Thymus (tissue), 14 donors: ENCODE results near the gene SMIM12. TPM values are rescaled to one million over a fixed set of nuclear protein-coding genes. Genes with fewer than 3 reads are reported as not detected.
A peak's percentile ranks its signal among the peaks of the same experiment; 100 is the strongest.

Source experiments
- DNase-seq, 9 donors: peaks; one replicate each; pipeline ENCODE4 v3.0.0-alpha.2; 2013; ENCODE audit warnings: low spot score in 9 of 9, low read depth in 6 of 9, missing footprints in 1 of 9
- H3K27ac ChIP-seq, 2 donors: one replicate each; pipeline ENCODE4 v1.5.1; 2013; ENCODE audit warnings: control low read depth in 1 of 2, low read depth in 1 of 2, low read length in 1 of 2, mild to moderate bottlenecking in 1 of 2, moderate library complexity in 1 of 2
- H3K27me3 ChIP-seq, 2 donors: one replicate each; pipeline ENCODE4 v1.5.1; 2013; ENCODE audit warnings: low read length in 1 of 2; ENCODE audit not compliant: control insufficient read depth in 2 of 2, insufficient read depth in 1 of 2
- H3K36me3 ChIP-seq, 2 donors: one replicate each; pipeline ENCODE4 v1.5.1; 2013; ENCODE audit warnings: low read length in 1 of 2, mild to moderate bottlenecking in 1 of 2, moderate library complexity in 1 of 2; ENCODE audit not compliant: control insufficient read depth in 2 of 2, insufficient read depth in 2 of 2
- H3K4me1 ChIP-seq, 2 donors: one replicate each; pipeline ENCODE4 v1.5.1; 2013; ENCODE audit warnings: low read length in 2 of 2; ENCODE audit not compliant: control insufficient read depth in 2 of 2, insufficient read depth in 2 of 2
- H3K4me3 ChIP-seq, 2 donors: one replicate each; pipeline ENCODE4 v1.5.1; 2013; ENCODE audit warnings: low read length in 2 of 2, control low read depth in 1 of 2, mild to moderate bottlenecking in 1 of 2
- H3K9me3 ChIP-seq, 2 donors: one replicate each; pipeline ENCODE4 v1.5.1; 2013; ENCODE audit warnings: low read length in 1 of 2, mild to moderate bottlenecking in 1 of 2; ENCODE audit not compliant: control insufficient read depth in 2 of 2, insufficient read depth in 1 of 2
- WGBS: extraction: QIAGEN DNeasy Blood & Tissue Kit; methylation state at CpG from one replicate; pipeline ENCODE4 v1.1.7; 2013; 5-methylcytosine and 5-hydroxymethylcytosine counted together
- long read RNA-seq, 10 donors: transcript quantifications; one replicate each; lab custom pipeline, GENCODE V29; 2026
- polyA plus RNA-seq: library from polyadenylated mRNA; stranded (reverse); fragments of 200-250 nt; gene quantifications from one replicate; pipeline ENCODE4 v1.2.3, GENCODE V29; 2013
- total RNA-seq: library from RNA; stranded (reverse); fragments of 120-200 nt; gene quantifications from one replicate; pipeline ENCODE4 v1.2.4, GENCODE V29; 2013
- donor health status: healthy.

SMIM12 gene
- total RNA-seq (25.7 TPM), polyA plus RNA-seq (31.9 TPM)
- long read RNA-seq, donor 1, partial matches to known transcripts: 0 of 2 reads
- long read RNA-seq, donor 1, other reads (novel, unspliced or antisense): 0 of 2 reads
- long read RNA-seq, donor 2, transcript SMIM12-206 (2 exons, 3,454 nt): major isoform, 37 of 41 reads
- long read RNA-seq, donor 2, partial matches to known transcripts: 0 of 41 reads
- long read RNA-seq, donor 2, other reads (novel, unspliced or antisense): 0 of 41 reads
- long read RNA-seq, donor 3, transcript SMIM12-206 (2 exons, 3,454 nt): major isoform, 32 of 100 reads
- long read RNA-seq, donor 3, partial matches to known transcripts: 65 of 100 reads
- long read RNA-seq, donor 3, other reads (novel, unspliced or antisense): 0 of 100 reads
- long read RNA-seq, donor 4, transcript SMIM12-206 (2 exons, 3,454 nt): major isoform, 9 of 9 reads
- long read RNA-seq, donor 4, partial matches to known transcripts: 0 of 9 reads
- long read RNA-seq, donor 4, other reads (novel, unspliced or antisense): 0 of 9 reads
- long read RNA-seq, donor 5, transcript SMIM12-206 (2 exons, 3,454 nt): major isoform, 35 of 35 reads
- long read RNA-seq, donor 5, partial matches to known transcripts: 0 of 35 reads
- long read RNA-seq, donor 5, other reads (novel, unspliced or antisense): 0 of 35 reads
- long read RNA-seq, donor 6, transcript SMIM12-206 (2 exons, 3,454 nt): major isoform, 31 of 32 reads
- long read RNA-seq, donor 6, partial matches to known transcripts: 0 of 32 reads
- long read RNA-seq, donor 6, other reads (novel, unspliced or antisense): 0 of 32 reads
- long read RNA-seq, donor 7, transcript SMIM12-206 (2 exons, 3,454 nt): major isoform, 26 of 26 reads
- long read RNA-seq, donor 7, partial matches to known transcripts: 0 of 26 reads
- long read RNA-seq, donor 7, other reads (novel, unspliced or antisense): 0 of 26 reads
- long read RNA-seq, donor 8, transcript SMIM12-206 (2 exons, 3,454 nt): major isoform, 8 of 11 reads
- long read RNA-seq, donor 8, partial matches to known transcripts: 0 of 11 reads
- long read RNA-seq, donor 8, other reads (novel, unspliced or antisense): 0 of 11 reads
- long read RNA-seq, donor 9, transcript SMIM12-206 (2 exons, 3,454 nt): major isoform, 16 of 17 reads
- long read RNA-seq, donor 9, partial matches to known transcripts: 0 of 17 reads
- long read RNA-seq, donor 9, other reads (novel, unspliced or antisense): 0 of 17 reads
- long read RNA-seq, donor 10, transcript SMIM12-206 (2 exons, 3,454 nt): major isoform, 26 of 28 reads
- long read RNA-seq, donor 10, partial matches to known transcripts: 0 of 28 reads
- long read RNA-seq, donor 10, other reads (novel, unspliced or antisense): 0 of 28 reads

GRCh38 chr1:34859446-34860200 is at the start of gene SMIM12:
TSS of gene SMIM12 (minus strand) at chr1:34859749. CDS start at chr1:34855977, 3,772 bp downstream.
- peak within 1 kb of the TSS; percentile 58 to 82 for H3K27ac ChIP-seq
- peaks cover 12 to 16% of the 10 kb centered on the region in 2 donors for H3K36me3 ChIP-seq
- H3K4me1 ChIP-seq: peaks cover 22 to 23% of the 10 kb centered on the region in 2 donors
- H3K4me3 ChIP-seq: peak within 1 kb of the TSS; percentile 66 to 90
- WGBS: 2% methylated on average over 47 of the region's 47 CpGs
- peak; percentile 65 to 90 (median 75) for DNase-seq
- H3K27me3 ChIP-seq: peaks cover 2 to 9% of the 10 kb centered on the region in 2 donors
- no peaks in the 10 kb centered on the region for H3K9me3 ChIP-seq

GRCh38 chr1:34908369-34908768 is 48.8 kb upstream of the SMIM12 start:
- no peaks in the 10 kb centered on the region for H3K4me1 ChIP-seq
- H3K9me3 ChIP-seq: no peaks in the 10 kb centered on the region
- H3K36me3 ChIP-seq: no peaks in the 10 kb centered on the region
- peaks cover 2 to 7% of the 10 kb centered on the region in 2 donors for H3K27me3 ChIP-seq
- 73% methylated on average over 3 of the region's 3 CpGs for WGBS
- H3K27ac ChIP-seq: no peak overlapping the region
- H3K4me3 ChIP-seq: no peak overlapping the region
- no peak for DNase-seq

- no peak overlapping the region for H3K4me3 ChIP-seq
- no peaks in the 10 kb centered on the region for H3K4me1 ChIP-seq
- WGBS: 71% methylated on average over 5 of the region's 5 CpGs
- no peak overlapping the region for H3K27ac ChIP-seq
- no peaks in the 10 kb centered on the region for H3K36me3 ChIP-seq
- DNase-seq: peak in 2 of 9 donors; percentile 39 to 43
- H3K9me3 ChIP-seq: no peaks in the 10 kb centered on the region
- peaks cover 2 to 5% of the 10 kb centered on the region in 2 donors for H3K27me3 ChIP-seq
Measured at GRCh38 chr1:34907487-34908090, 48.0 kb upstream of the SMIM12 start.

GRCh38 chr1:34906756-34907155 is 47.2 kb upstream of the SMIM12 start:
- Histone ChIP-seq H3K4me1 (no peaks in the 10 kb centered on the region), H3K4me3 (no peak overlapping the region), H3K27ac (no peak overlapping the region), H3K27me3 (peaks cover 2 to 8% of the 10 kb centered on the region in 2 donors), H3K9me3 (no peaks in the 10 kb centered on the region), H3K36me3 (no peaks in the 10 kb centered on the region)
- no peak for DNase-seq
- 71% methylated on average over 4 of the region's 4 CpGs for WGBS

GRCh38 chr1:34906222-34906621 is 46.7 kb upstream of the SMIM12 start:
- WGBS: 90% methylated on average over 1 of the region's 1 CpG
- H3K4me1 ChIP-seq: no peaks in the 10 kb centered on the region
- H3K27ac ChIP-seq: no peak overlapping the region
- H3K36me3 ChIP-seq: no peaks in the 10 kb centered on the region
- no peaks in the 10 kb centered on the region for H3K9me3 ChIP-seq
- DNase-seq: no peak
- H3K4me3 ChIP-seq: no peak overlapping the region
- H3K27me3 ChIP-seq: peaks cover 2 to 5% of the 10 kb centered on the region in 2 donors

GRCh38 chr1:34905098-34905459 is 45.5 kb upstream of the SMIM12 start:
- Histone ChIP-seq H3K27ac (no peak overlapping the region), H3K27me3 (peaks cover 2 to 12% of the 10 kb centered on the region in 2 donors), H3K4me1 (no peaks in the 10 kb centered on the region), H3K4me3 (no peak overlapping the region), H3K36me3 (no peaks in the 10 kb centered on the region), H3K9me3 (no peaks in the 10 kb centered on the region)
- DNase-seq: no peak
- 90% methylated on average over 12 of the region's 12 CpGs for WGBS

GRCh38 chr1:34904236-34905097 is 44.9 kb upstream of the SMIM12 start:
- H3K4me3 ChIP-seq: no peak overlapping the region
- WGBS: 95% methylated on average over 33 of the region's 33 CpGs
- DNase-seq: no peak
- H3K4me1 ChIP-seq: no peaks in the 10 kb centered on the region
- peaks cover 2 to 13% of the 10 kb centered on the region in 2 donors for H3K27me3 ChIP-seq
- no peaks in the 10 kb centered on the region for H3K9me3 ChIP-seq
- H3K27ac ChIP-seq: no peak overlapping the region
- no peaks in the 10 kb centered on the region for H3K36me3 ChIP-seq
